Prostate gland (tissue), 2 donors: Measurements from ENCODE around the gene PRAMEF11.
"Not testable (repeated sequence)": the region's sequence is repeated elsewhere in the genome, so short reads cannot be mapped to it uniquely, and the experiment has no call there.

Source experiments
- CTCF ChIP-seq, 4 experiments: fragments of 200-600 bp in 2 of 4; fragments of 450-650 bp in 2 of 4; sonication (generic) in 2 of 4; IDR thresholded peaks; 1 replicate in 3 of 4; 2 replicates in 1 of 4; pipeline ENCODE4 v1.5.1; 2016 to 2019; ENCODE audit warnings: antibody characterized with exemption in 4 of 4, mild to moderate bottlenecking in 2 of 4, moderate library complexity in 2 of 4
- POLR2A ChIP-seq: fragments of 450-650 bp; IDR thresholded peaks from one replicate; pipeline ENCODE4 v1.6.1; 2016; ENCODE audit warnings: antibody characterized with exemption, mild to moderate bottlenecking
- POLR2AphosphoS5 ChIP-seq: sonication (generic); formaldehyde crosslinking; IDR thresholded peaks from one replicate; pipeline ENCODE4 v1.6.1; 2017; ENCODE audit warnings: antibody characterized with exemption

- not testable (repeated sequence) for TF ChIP-seq CTCF (IDR thresholded peaks at IDR 0.05); POLR2AphosphoS5; POLR2A
These were observed 17.4 kb upstream of the PRAMEF11 start, which contains the start of gene HNRNPCL1 for GRCh38 chr1:12848620-12849019.
